HepG2 (cell line): ENCODE results near the gene KAT7.

Experiments used
- CTCF ChIP-seq: sonication (generic); formaldehyde crosslinking; IDR thresholded peaks from 2 replicates; pipeline ENCODE4 v1.5.0; 2020; ENCODE audit warnings: mild to moderate bottlenecking, missing genetic modification reagents, moderate library complexity
- EP300 ChIP-seq, 3 experiments: sonication (generic) in 1 of 3; formaldehyde crosslinking in 1 of 3; IDR thresholded peaks; 2 replicates each; pipeline versions ENCODE4 v1.5.1 to v1.6.1; 2011 to 2020; ENCODE audit warnings: low read depth in 2 of 3, low read length in 2 of 3, borderline replicate concordance in 1 of 3, improper control_type of control experiment in 1 of 3, mild to moderate bottlenecking in 1 of 3, missing genetic modification reagents in 1 of 3, moderate library complexity in 1 of 3
- EZH2 ChIP-seq: conservative IDR thresholded peaks from 2 replicates; pipeline ENCODE4 v1.6.1; 2012; ENCODE audit warnings: mild to moderate bottlenecking, low read depth, low read length, moderate library complexity
- FOXA3 ChIP-seq: IDR thresholded peaks from 2 replicates; pipeline ENCODE4 v1.6.1; 2016; ENCODE audit warnings: missing genetic modification reagents, missing compliant biosample characterization
- IRX3 ChIP-seq: sonication (generic); formaldehyde crosslinking; IDR thresholded peaks from 2 replicates; pipeline ENCODE4 v1.8.1; 2023; ENCODE audit warnings: mild to moderate bottlenecking, low read depth, missing genetic modification reagents, borderline replicate concordance
- JUND ChIP-seq: sonication (generic); formaldehyde crosslinking; IDR thresholded peaks from 2 replicates; pipeline ENCODE4 v1.8.0; 2022; ENCODE audit warnings: mild to moderate bottlenecking, missing genetic modification reagents
- SRF ChIP-seq: IDR thresholded peaks from 2 replicates; pipeline ENCODE4 v1.6.1; 2011; ENCODE audit warnings: mild to moderate bottlenecking, low read depth, low read length, moderate library complexity
- ZNF121 ChIP-seq: sonication (generic); formaldehyde crosslinking; IDR thresholded peaks from 2 replicates; pipeline ENCODE4 v1.5.0; 2020; ENCODE audit warnings: mild to moderate bottlenecking, missing genetic modification reagents
- ZNF180 ChIP-seq: sonication (generic); formaldehyde crosslinking; IDR thresholded peaks from 2 replicates; pipeline ENCODE4 v1.4.0; 2020; ENCODE audit warnings: low read depth, missing genetic modification reagents, borderline replicate concordance
- TF ChIP-seq, protein P1 (sequence below): sonication (generic); formaldehyde crosslinking; IDR thresholded peaks from 2 replicates; pipeline ENCODE4 v1.4.0; 2020; ENCODE audit warnings: missing genetic modification reagents

DNA sequence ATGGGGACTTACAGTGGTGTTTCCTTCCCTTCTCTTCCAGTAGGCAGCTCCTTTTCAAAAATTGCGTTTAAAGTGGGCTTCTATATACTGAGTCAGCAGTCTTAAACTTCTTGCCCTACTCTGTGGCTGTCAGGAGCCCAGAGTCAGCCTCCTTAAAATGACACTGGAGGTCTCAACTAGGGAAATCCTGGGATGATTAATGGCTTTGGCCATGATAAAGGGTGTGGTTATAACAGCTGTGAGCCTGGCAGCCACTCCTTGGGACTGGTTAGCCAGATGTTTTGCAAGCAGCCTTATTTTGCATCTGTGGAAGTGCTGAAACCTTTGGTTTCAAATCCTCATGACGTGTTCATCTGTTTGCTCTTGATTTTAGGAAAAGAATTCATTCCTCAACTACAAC lies 34.3 kb downstream of the KAT7 start:
- TF ChIP-seq, protein P1, sequence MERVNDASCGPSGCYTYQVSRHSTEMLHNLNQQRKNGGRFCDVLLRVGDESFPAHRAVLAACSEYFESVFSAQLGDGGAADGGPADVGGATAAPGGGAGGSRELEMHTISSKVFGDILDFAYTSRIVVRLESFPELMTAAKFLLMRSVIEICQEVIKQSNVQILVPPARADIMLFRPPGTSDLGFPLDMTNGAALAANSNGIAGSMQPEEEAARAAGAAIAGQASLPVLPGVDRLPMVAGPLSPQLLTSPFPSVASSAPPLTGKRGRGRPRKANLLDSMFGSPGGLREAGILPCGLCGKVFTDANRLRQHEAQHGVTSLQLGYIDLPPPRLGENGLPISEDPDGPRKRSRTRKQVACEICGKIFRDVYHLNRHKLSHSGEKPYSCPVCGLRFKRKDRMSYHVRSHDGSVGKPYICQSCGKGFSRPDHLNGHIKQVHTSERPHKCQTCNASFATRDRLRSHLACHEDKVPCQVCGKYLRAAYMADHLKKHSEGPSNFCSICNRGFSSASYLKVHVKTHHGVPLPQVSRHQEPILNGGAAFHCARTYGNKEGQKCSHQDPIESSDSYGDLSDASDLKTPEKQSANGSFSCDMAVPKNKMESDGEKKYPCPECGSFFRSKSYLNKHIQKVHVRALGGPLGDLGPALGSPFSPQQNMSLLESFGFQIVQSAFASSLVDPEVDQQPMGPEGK (CRISPR knock-in tag): no peak
- TF ChIP-seq ZNF121 (CRISPR knock-in tag) (no peak), FOXA3 (CRISPR knock-in tag) (no peak), EP300 (IDR thresholded peaks at IDR 0.05; ENCODE audit: low read depth in 2 of 2, low read length in 2 of 2) (no peak), EP300 (CRISPR knock-in tag; IDR thresholded peaks at IDR 0.05; ENCODE audit: borderline replicate concordance) (no peak), SRF (no peak), JUND (CRISPR knock-in tag) (no peak), CTCF (CRISPR knock-in tag) (no peak), ZNF180 (no peak), EZH2 (no peak), IRX3 (CRISPR knock-in tag) (no peak)
